Endothelial cell of umbilical vein (primary cell): Measurements from ENCODE around the gene STK24. TPM values are rescaled to one million over a fixed set of nuclear protein-coding genes. Genes with fewer than 3 reads are reported as not detected.

ENCODE experiments used
- BruUV-seq: library from RNA; stranded (reverse); fragments of 400-500 nt; replicated peaks from 2 replicates; lab custom pipeline; 2021; lab: Mats Ljungman, UMichigan
- CTCF ChIA-PET: fragments of 300-600, 350-600 bp; sonication (Branson Sonifier 250); formaldehyde crosslinking; loops from one replicate; lab custom pipeline; 2021; ENCODE audit warnings: antibody characterized with exemption, inconsistent platforms; lab: Charles Lee
- POLR2A ChIA-PET: fragments of 300-600, 350-600 bp; sonication (Branson Sonifier 250); formaldehyde crosslinking; loops from one replicate; lab custom pipeline; 2021; ENCODE audit warnings: antibody characterized with exemption, inconsistent platforms; lab: Charles Lee
- DNase-seq: peaks from one replicate; pipeline ENCODE4 v3.0.0-alpha.2; 2011; ENCODE audit warnings: low read depth, low spot score
- FAIRE-seq: peaks from 2 replicates; lab custom pipeline; 2011; peaks lifted over from hg19 to GRCh38; lab: Jason Lieb, UNC
- H2AFZ ChIP-seq: 2 replicates; pipeline ENCODE4 v1.6.0; 2012; ENCODE audit warnings: low read depth, low read length, control low read depth, inconsistent platforms
- H3K27ac ChIP-seq: 2 replicates; pipeline ENCODE4 v1.5.1; 2011; ENCODE audit warnings: low read depth, mild to moderate bottlenecking, control low read depth, low read length, moderate library complexity; ENCODE audit not compliant: insufficient read depth
- H3K27me3 ChIP-seq, 2 experiments: 2 replicates each; pipeline versions ENCODE4 v1.6.0 to v1.6.1; 2011; ENCODE audit warnings: low read length in 2 of 2, mixed read lengths in 1 of 2; ENCODE audit not compliant: control insufficient read depth in 2 of 2, insufficient read depth in 2 of 2
- H3K36me3 ChIP-seq, 2 experiments: 2 replicates in 1 of 2; 3 replicates in 1 of 2; pipeline ENCODE4 v1.5.1; 2011; ENCODE audit warnings: low read length in 2 of 2, mild to moderate bottlenecking in 1 of 2, moderate library complexity in 1 of 2; ENCODE audit not compliant: control insufficient read depth in 2 of 2, insufficient read depth in 2 of 2; ENCODE audit errors: extremely low read depth in 1 of 2
- H3K4me1 ChIP-seq: 3 replicates; pipeline ENCODE4 v1.5.1; 2011; ENCODE audit warnings: mild to moderate bottlenecking, low read length; ENCODE audit not compliant: control insufficient read depth, insufficient read depth; ENCODE audit errors: extremely low read depth
- H3K4me2 ChIP-seq: 2 replicates; pipeline ENCODE4 v1.6.1; 2011; ENCODE audit warnings: low read length, control low read depth, mixed read lengths; ENCODE audit not compliant: insufficient read depth
- H3K4me3 ChIP-seq, 3 experiments: fragments of 200-600 bp in 1 of 3; sonication (generic), shearing (Covaris generic) in 1 of 3; replicated peaks in 1 of 3; 2 replicates each; pipeline ENCODE4 v1.5.1; 2011 to 2016; ENCODE audit warnings: control low read depth in 3 of 3, low read length in 3 of 3, mild to moderate bottlenecking in 2 of 3, inconsistent platforms in 1 of 3, low read depth in 1 of 3, moderate library complexity in 1 of 3; ENCODE audit not compliant: insufficient read depth in 1 of 3
- H3K79me2 ChIP-seq: 2 replicates; pipeline ENCODE4 v1.6.0; 2012; ENCODE audit warnings: low read length, inconsistent platforms; ENCODE audit not compliant: control insufficient read depth, insufficient read depth
- H3K9ac ChIP-seq: replicated peaks from 2 replicates; pipeline ENCODE3; 2011; ENCODE audit warnings: low read length, control low read depth; ENCODE audit not compliant: insufficient read depth; ENCODE audit errors: extremely low read depth
- H3K9me1 ChIP-seq: replicated peaks from 3 replicates; pipeline ENCODE4 v1.6.0; 2011; ENCODE audit warnings: mild to moderate bottlenecking, low read length; ENCODE audit not compliant: control insufficient read depth, insufficient read depth; ENCODE audit errors: extremely low read depth
- H3K9me3 ChIP-seq: replicated peaks from 2 replicates; pipeline ENCODE4 v1.5.1; 2012; ENCODE audit warnings: low read length, inconsistent platforms; ENCODE audit not compliant: control insufficient read depth, insufficient read depth
- H4K20me1 ChIP-seq: replicated peaks from 2 replicates; pipeline ENCODE3; 2011; ENCODE audit warnings: mild to moderate bottlenecking, low read length; ENCODE audit not compliant: control insufficient read depth, insufficient read depth; ENCODE audit errors: extremely low read depth
- EZH2 ChIP-seq: IDR thresholded peaks from 2 replicates; pipeline ENCODE4 v1.6.1; 2012; ENCODE audit warnings: borderline replicate concordance, low read depth, mild to moderate bottlenecking, moderate library complexity, low read length, inconsistent platforms; ENCODE audit not compliant: severe bottlenecking
- FOS ChIP-seq: IDR thresholded peaks from 2 replicates; pipeline ENCODE4 v1.6.1; 2011; ENCODE audit warnings: mild to moderate bottlenecking, low read length, moderate library complexity, borderline replicate concordance; ENCODE audit not compliant: insufficient read depth
- GATA2 ChIP-seq: IDR thresholded peaks from 2 replicates; pipeline ENCODE4 v1.7.0; 2011; ENCODE audit warnings: low read depth, mild to moderate bottlenecking, moderate library complexity, mixed read lengths, low read length; ENCODE audit not compliant: insufficient read length, insufficient read depth
- POLR2A ChIP-seq: IDR thresholded peaks from 2 replicates; pipeline ENCODE4 v1.6.1; 2012; ENCODE audit warnings: low read depth, mild to moderate bottlenecking, control low read depth, low read length
- dilution Hi-C: fragments of 300-500 bp; cut with MboI; formaldehyde crosslinking; loops from one replicate; pipeline ENCODE4 v1.15.0; 2019; ENCODE audit warnings: low sequenced_read_pairs; ENCODE audit not compliant: extremely low pct_ligation_motif_present
- intact Hi-C: fragments of 100-400 bp; cut with micrococcal nuclease; formaldehyde crosslinking; loops from one replicate; pipeline ENCODE4 v1.10.0; 2022
- polyA plus RNA-seq, 4 experiments: library from polyadenylated mRNA; depleted of rRNA in 3 of 4; stranded (reverse) in 3 of 4; unstranded in 1 of 4; fragments of >200 nt; gene quantifications; 2 replicates each; pipeline versions ENCODE4 v1.2.1 to v1.2.3, GENCODE V29; 2011 to 2012; ENCODE audit warnings: missing spikeins in 1 of 4
- total RNA-seq: library from RNA; stranded (reverse); gene quantifications from 2 replicates; pipeline ENCODE4 v1.2.3, GENCODE V29; 2021
- TF ChIP-seq, protein P1 (sequence below): IDR thresholded peaks from 2 replicates; pipeline ENCODE4 v1.6.1; 2011; ENCODE audit not compliant: insufficient read depth, insufficient read length
- TF ChIP-seq, protein P2 (sequence below), 2 donors: IDR thresholded peaks; 1 replicate in 1 of 2; 2 replicates in 1 of 2; pipeline ENCODE4 v1.5.1; 2011; ENCODE audit warnings: low read length in 2 of 2, mild to moderate bottlenecking in 2 of 2, moderate library complexity in 2 of 2, control low read depth in 1 of 2, inconsistent platforms in 1 of 2, low read depth in 1 of 2; ENCODE audit not compliant: insufficient read depth in 1 of 2; ENCODE audit errors: extremely low read depth in 1 of 2

Gene STK24
- total and polyA plus RNA-seq, 2 donors (not counting 3 experiments of a cell fraction or from before 2014, with no cell fraction given) = 43.3 to 100 TPM

GRCh38 chr13:98468929-98469328, 108.0 kb downstream of the STK24 start:
- FAIRE-seq (no peak), DNase-seq (no peak)
- no peak overlapping the region for H3K27ac ChIP-seq
- no peaks in the 10 kb centered on the region for H3K9me3 ChIP-seq
- intact Hi-C loops = loop anchor here (5.0 kb wide), 1 partner anchor 128 kb away; no protein-coding TSS in a partner anchor
- CTCF ChIA-PET = interaction anchor here (1.1 to 1.6 kb wide), 3 partner anchors 129 to 204 kb away, joined by 3 to 5 read pairs (median 4); no protein-coding TSS in a partner anchor
- H3K4me3 ChIP-seq = no peak overlapping the region
- TF ChIP-seq FOS (no peak), GATA2 (no peak)
- TF ChIP-seq, protein P1, sequence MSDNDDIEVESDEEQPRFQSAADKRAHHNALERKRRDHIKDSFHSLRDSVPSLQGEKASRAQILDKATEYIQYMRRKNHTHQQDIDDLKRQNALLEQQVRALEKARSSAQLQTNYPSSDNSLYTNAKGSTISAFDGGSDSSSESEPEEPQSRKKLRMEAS = no peak
- H3K36me3 ChIP-seq = peaks cover 15 to 26% of the 10 kb centered on the region in 2 experiments
- H3K27me3 ChIP-seq = no peaks in the 10 kb centered on the region
- no peak overlapping the region for H3K4me2 ChIP-seq
- POLR2A ChIA-PET = no interaction called here
- dilution Hi-C loops = no loop called here
- H3K9ac ChIP-seq = no peak overlapping the region
- no peaks in the 10 kb centered on the region for H4K20me1 ChIP-seq
- no peak overlapping the region for H2AFZ ChIP-seq
- BruUV-seq = no TSS peak
- H3K79me2 ChIP-seq = peaks cover 36% of the 10 kb centered on the region
- no peaks in the 10 kb centered on the region for H3K9me1 ChIP-seq
- no peaks in the 10 kb centered on the region for H3K4me1 ChIP-seq

- TF ChIP-seq GATA2 (no peak), EZH2 (no peak), POLR2A (no peak)
- TF ChIP-seq, protein P2, sequence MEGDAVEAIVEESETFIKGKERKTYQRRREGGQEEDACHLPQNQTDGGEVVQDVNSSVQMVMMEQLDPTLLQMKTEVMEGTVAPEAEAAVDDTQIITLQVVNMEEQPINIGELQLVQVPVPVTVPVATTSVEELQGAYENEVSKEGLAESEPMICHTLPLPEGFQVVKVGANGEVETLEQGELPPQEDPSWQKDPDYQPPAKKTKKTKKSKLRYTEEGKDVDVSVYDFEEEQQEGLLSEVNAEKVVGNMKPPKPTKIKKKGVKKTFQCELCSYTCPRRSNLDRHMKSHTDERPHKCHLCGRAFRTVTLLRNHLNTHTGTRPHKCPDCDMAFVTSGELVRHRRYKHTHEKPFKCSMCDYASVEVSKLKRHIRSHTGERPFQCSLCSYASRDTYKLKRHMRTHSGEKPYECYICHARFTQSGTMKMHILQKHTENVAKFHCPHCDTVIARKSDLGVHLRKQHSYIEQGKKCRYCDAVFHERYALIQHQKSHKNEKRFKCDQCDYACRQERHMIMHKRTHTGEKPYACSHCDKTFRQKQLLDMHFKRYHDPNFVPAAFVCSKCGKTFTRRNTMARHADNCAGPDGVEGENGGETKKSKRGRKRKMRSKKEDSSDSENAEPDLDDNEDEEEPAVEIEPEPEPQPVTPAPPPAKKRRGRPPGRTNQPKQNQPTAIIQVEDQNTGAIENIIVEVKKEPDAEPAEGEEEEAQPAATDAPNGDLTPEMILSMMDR (IDR thresholded peaks at IDR 0.05; ENCODE audit: extremely low read depth in 1 of 2, insufficient read depth in 1 of 2, low read depth in 1 of 2, low read length in 2 of 2) = no peak
- TF ChIP-seq, protein P1 = no peak
- H3K27me3 ChIP-seq = no peaks in the 10 kb centered on the region
- no peaks in the 10 kb centered on the region for H3K9me3 ChIP-seq
- H3K27ac ChIP-seq = no peak overlapping the region
- DNase-seq (no peak), FAIRE-seq (no peak)
- no peak overlapping the region for H3K9ac ChIP-seq
- ChIA-PET POLR2A (no interaction called here), CTCF (interaction anchor here (1.1 to 2.2 kb wide), 6 partner anchors 8 to 205 kb away, joined by 3 to 26 read pairs (median 4); no protein-coding TSS in a partner anchor)
- no peaks in the 10 kb centered on the region for H4K20me1 ChIP-seq
- dilution Hi-C loops = no loop called here
- peaks cover 41% of the 10 kb centered on the region for H3K79me2 ChIP-seq
- no peak overlapping the region for H3K4me2 ChIP-seq
- no peak overlapping the region for H3K4me3 ChIP-seq
- no peaks in the 10 kb centered on the region for H3K4me1 ChIP-seq
- no peak overlapping the region for H2AFZ ChIP-seq
- H3K9me1 ChIP-seq = no peaks in the 10 kb centered on the region
- BruUV-seq = no TSS peak
- peaks cover 15 to 27% of the 10 kb centered on the region in 2 experiments for H3K36me3 ChIP-seq
- intact Hi-C loops = loop anchor here (5.0 kb wide), 1 partner anchor 129 kb away; no protein-coding TSS in a partner anchor
These were observed 108.5 kb downstream of the STK24 start for GRCh38 chr13:98468361-98468760.
